KBM-7 (cell line): Measurements from ENCODE around the gene NINJ1.

ENCODE experiments used
- DNase-seq: peaks from one replicate; pipeline ENCODE4 v3.0.0-alpha.2; 2015
- in situ Hi-C: fragments of 300-500 bp; cut with MboI; formaldehyde crosslinking; loops from 2 replicates; pipeline ENCODE4 v1.14.3; 2020; ENCODE audit warnings: low sequenced_read_pairs, low pct_unique_long_range_greater_than_20kb, mixed read lengths

The NINJ1 gene

DNA sequence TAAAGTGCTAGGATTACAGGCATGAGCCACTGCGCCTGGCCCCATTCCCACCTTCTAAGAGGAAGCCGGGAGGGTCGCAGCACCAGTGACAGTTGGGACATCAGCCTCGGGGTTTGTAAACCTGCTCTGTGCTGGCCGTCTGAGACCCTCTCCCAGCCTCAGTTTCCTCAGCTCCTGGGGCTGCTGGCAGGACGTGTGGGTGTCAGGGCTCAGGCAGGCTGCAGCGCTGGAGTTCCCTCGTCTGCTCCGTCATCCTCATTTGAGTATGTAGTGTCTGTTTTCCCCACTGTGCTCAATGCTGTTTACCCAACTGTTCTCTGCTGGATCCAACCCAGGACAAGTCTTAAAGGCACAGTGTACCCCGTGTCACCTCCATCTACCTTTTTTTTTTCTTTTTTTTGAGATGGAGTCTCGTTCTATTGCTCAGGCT is 2.0 kb upstream of the NINJ1 start:
- in situ Hi-C loops: no loop called here
- DNase-seq: no peak

- in situ Hi-C loops: no loop called here
Observed at GRCh38 chr9:93134740-93135444, 841 bp upstream of the NINJ1 start.

GRCh38 chr9:93133681-93134014 is 403 bp downstream of the NINJ1 start:
- DNase-seq: peak; percentile 68
- in situ Hi-C loops: no loop called here

More at GRCh38 chr9:93134740-93135444, 841 bp upstream of the NINJ1 start:
- DNase-seq: no peak

DNA sequence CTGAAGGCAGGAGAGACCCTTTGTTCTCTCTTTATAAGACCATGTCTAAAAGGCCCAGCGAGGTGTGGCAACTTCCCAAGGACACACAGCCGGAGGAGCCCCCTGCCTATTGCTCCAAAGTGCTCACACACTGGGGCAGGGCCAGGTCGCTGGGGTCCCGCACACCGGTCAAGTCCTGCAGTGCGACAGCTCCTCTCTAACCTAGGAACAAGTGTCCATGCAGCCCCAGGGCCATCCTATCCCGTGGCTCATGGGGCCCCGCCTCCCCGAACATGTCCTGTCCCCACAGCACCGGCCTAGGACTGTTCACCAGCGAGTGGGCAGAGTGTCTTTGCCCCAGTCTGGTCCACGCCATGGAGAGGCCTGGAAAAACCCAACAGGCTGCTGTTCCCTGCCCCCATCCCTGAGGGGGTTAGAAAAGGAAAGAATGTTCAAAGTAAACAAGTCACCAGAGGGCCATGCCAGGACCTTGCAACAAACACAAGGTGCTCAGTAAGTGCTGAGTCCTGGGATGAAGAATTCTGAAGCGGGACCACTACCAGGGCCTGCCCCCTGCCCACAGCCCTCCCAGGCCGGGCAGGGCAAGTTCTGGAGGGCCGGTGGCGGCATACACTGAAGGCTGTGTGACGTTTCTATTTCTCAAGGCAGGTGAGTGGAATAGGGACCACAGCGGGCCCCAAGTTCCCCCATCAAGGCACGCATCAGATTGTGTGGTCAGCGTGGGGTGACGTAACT is 938 bp downstream of the NINJ1 start:
- in situ Hi-C loops: no loop called here
- no peak for DNase-seq

GRCh38 chr9:93132287-93132927 is 1.6 kb downstream of the NINJ1 start:
- in situ Hi-C loops: no loop called here

GRCh38 chr9:93131599-93132286 is 2.3 kb downstream of the NINJ1 start:
- in situ Hi-C loops: no loop called here
- DNase-seq: no peak

More at GRCh38 chr9:93132287-93132927, 1.6 kb downstream of the NINJ1 start:
- DNase-seq: no peak

DNA sequence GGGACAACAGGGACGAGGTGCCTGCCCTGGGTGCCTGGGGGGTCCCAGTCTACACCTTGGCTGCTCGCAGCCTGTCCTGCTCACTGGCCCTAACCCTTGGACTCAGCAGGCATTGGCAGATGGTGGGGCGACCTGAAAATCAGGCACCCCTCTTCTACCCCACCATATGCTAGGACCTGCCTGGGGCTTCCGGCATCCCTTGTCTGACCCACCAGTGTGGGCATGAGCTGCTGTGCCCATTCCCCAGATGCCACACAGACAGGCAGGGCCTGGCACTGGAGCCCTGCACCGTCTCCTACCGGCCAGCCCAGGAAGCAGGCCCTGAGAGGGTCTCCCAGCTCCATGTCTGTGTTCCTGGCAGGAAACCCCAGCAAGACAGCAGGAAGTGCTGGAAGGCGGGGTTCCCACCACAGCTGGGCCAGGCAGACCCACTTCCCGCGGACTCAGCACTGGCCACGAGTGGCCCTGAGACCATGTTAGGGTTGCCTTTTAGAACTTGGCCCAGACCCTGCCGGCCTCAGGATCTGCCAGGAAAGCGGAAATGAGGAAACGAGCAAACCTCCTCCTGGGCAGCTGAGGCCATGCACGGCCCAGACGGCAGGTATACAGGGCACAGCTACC is 3.1 kb downstream of the NINJ1 start:
- DNase-seq: no peak

DNA sequence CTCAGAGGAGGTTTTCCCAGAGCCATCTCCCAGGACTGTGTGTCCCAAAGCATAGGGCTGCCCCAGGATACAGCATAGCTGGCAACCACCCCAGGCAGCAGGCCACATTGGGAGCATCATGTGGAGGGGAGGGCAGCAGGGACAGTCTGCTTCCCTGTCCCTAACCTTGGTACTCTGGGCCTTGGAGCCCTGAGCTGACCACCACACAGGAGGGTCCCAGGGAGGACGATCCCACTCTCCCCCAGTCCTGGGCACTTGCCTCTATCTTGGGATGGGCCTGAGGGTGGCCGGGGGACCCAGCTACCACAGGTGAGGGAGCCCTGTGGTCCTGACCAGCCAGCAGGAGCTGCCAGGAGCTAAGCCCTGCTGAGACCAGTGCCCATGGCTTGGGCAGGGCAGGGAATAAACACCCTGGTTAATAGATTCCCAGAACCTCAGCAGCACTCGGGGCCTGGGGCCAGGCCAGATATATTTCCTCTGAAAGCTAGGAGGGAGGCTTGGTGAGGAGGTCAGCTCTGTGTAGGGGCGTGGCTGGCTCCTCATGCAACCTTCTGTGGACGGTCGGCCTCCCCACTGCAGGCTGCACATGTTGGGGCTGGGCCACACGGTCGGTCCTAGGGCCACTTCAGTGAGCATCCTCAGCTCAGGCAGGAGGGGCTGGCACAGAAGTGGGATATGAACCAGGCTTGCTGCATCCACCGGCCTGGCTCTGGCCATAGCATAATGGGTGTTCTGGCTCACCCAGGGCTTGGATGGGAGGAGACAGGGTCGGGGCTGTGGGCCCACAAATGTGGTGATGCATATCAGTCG is 4.2 kb downstream of the NINJ1 start:
- in situ Hi-C loops: no loop called here
- DNase-seq: no peak

More for the DNA sequence above, 3.1 kb downstream of the NINJ1 start:
- in situ Hi-C loops: no loop called here

GRCh38 chr9:93129286-93129685 is 4.8 kb downstream of the NINJ1 start:
- no peak for DNase-seq
- in situ Hi-C loops: no loop called here

- in situ Hi-C loops: no loop called here
- no peak for DNase-seq
Observed at GRCh38 chr9:93128715-93129224, 5.3 kb downstream of the NINJ1 start.

GRCh38 chr9:93128011-93128714 is 5.9 kb downstream of the NINJ1 start:
- in situ Hi-C loops: no loop called here
- no peak for DNase-seq

GRCh38 chr9:93127395-93127911 is 6.6 kb downstream of the NINJ1 start:
- in situ Hi-C loops: no loop called here
- DNase-seq: peak; percentile 33

GRCh38 chr9:93126825-93127368 is 7.2 kb downstream of the NINJ1 start:
- in situ Hi-C loops: no loop called here
- DNase-seq: peak; percentile 28

DNA sequence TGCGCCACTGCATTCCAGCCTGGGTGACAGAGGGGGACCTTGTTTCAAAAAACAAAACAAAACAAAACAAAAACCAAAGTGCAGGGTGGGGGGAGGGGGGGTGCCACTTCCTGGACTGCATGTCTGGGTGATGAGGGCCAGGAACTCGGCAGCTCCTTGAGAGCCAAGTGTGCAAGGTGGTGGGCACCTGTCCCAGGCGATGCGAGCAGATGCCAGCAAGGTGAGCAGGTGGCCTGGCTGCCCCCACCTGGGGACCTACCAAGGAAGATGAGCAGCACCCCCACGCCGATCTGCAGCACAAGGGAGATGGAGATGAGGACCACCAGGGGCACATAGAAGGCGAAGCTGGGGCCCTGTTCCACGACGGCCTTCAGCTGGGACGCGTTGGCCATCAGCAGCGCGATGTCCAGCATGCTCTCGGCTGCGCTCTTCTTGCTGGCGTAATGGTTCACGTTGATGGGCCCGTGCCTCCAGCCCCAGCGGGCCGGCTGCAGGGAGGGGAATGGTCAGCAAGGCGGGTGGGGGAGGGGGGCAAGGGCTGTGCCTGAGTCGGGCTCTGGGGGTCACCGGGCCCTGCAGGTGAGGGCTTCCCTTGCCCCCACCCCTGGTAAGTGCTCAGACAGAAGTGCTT is 7.8 kb downstream of the NINJ1 start:
- in situ Hi-C loops: no loop called here

DNA sequence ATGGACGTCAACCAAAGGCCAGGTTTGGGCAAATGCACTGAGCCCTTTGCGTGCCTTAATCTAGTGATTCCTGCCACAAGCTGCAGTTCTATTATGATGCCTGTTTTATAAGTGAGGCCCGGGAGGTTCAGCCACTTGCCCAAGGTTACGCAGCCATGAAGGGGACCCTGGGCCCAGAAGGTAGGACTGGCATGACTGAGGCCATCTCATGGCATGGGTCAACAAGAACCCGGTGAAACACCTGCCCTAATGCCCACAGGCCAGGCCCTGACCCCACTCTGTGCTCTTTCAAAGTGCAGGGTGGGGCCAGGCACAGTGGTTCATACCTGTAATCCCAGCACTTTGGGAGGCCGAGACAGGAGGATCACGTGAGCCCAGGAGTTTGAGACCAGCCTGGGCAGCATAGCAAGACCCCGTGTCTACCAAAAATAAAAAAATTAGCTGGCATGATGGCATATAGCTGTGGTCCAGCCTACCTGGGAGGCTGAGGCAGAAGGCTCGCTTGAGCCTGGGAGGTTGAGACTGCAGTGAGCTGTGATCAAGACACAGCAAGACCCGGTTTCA is 8.6 kb downstream of the NINJ1 start:
- in situ Hi-C loops: no loop called here
- DNase-seq: no peak

More for the DNA sequence above, 7.8 kb downstream of the NINJ1 start:
- DNase-seq: no peak

- in situ Hi-C loops: no loop called here
- DNase-seq: no peak
Observed at GRCh38 chr9:93124793-93125192, 9.3 kb downstream of the NINJ1 start.
